NOMO-1 (cell line): Measurements from ENCODE around the gene THYN1.
A peak's percentile ranks its signal among the peaks of the same experiment; 100 is the strongest.
"Not testable (repeated sequence)": the region's sequence is repeated elsewhere in the genome, so short reads cannot be mapped to it uniquely, and the experiment has no call there.

Experiments used
- DNase-seq, 2 experiments: peaks; one replicate each; lab custom pipeline; 2025; ENCODE audit not compliant: unreplicated experiment in 2 of 2; lab: John Stamatoyannopoulos, UW

The THYN1 gene

GRCh38 chr11:134253188-134253993, at the start of gene THYN1, which contains the start of gene ACAD8:
Gene THYN1, minus strand, starts transcription at chr11:134253352. Its CDS starts 470 bp downstream, at chr11:134252882.
Gene ACAD8, plus strand, starts transcription at chr11:134253568. Its CDS starts 33 bp downstream, at chr11:134253601.
- peak; percentile 94 to 95 for DNase-seq

- no peak for DNase-seq
Measured at GRCh38 chr11:134294664-134295063, 41.5 kb upstream of the THYN1 start.

GRCh38 chr11:134293119-134294113, 40.3 kb upstream of the THYN1 start:
- DNase-seq: no peak

- DNase-seq: no peak
Measured at GRCh38 chr11:134292661-134293060, 39.5 kb upstream of the THYN1 start.

GRCh38 chr11:134291196-134291595, 38.0 kb upstream of the THYN1 start:
- DNase-seq: no peak

GRCh38 chr11:134290646-134291045, 37.5 kb upstream of the THYN1 start:
- no peak for DNase-seq

GRCh38 chr11:134289789-134290188, 36.6 kb upstream of the THYN1 start:
- DNase-seq: no peak

GRCh38 chr11:134289167-134289566, 36.0 kb upstream of the THYN1 start:
- DNase-seq: no peak

- DNase-seq: no peak
Measured at GRCh38 chr11:134288486-134288885, 35.3 kb upstream of the THYN1 start.

GRCh38 chr11:134287561-134287960, 34.4 kb upstream of the THYN1 start:
- no peak for DNase-seq

- DNase-seq: not testable (repeated sequence)
Measured at GRCh38 chr11:134284349-134284748, 31.2 kb upstream of the THYN1 start.

- no peak for DNase-seq
Measured at GRCh38 chr11:134283461-134284230, 30.5 kb upstream of the THYN1 start.

- no peak for DNase-seq
Measured at GRCh38 chr11:134282121-134283045, 29.2 kb upstream of the THYN1 start.

- DNase-seq: not testable (repeated sequence)
Measured at GRCh38 chr11:134281635-134282034, 28.5 kb upstream of the THYN1 start.

- DNase-seq: no peak
Measured at GRCh38 chr11:134278356-134278755, 25.2 kb upstream of the THYN1 start.

GRCh38 chr11:134277183-134278001, 24.2 kb upstream of the THYN1 start:
- no peak for DNase-seq

GRCh38 chr11:134276396-134277182, 23.4 kb upstream of the THYN1 start:
- no peak for DNase-seq
